Left kidney (tissue), 2 donors: Measurements from ENCODE around the gene CNOT3. TPM values are rescaled to one million over a fixed set of nuclear protein-coding genes. Genes with fewer than 3 reads are reported as not detected.

Experiments
- DNase-seq: peaks from one replicate; pipeline ENCODE4 v3.0.0-alpha.2; 2013
- polyA plus RNA-seq: library from polyadenylated mRNA; unstranded; fragments of 120-200 nt; gene quantifications from one replicate; pipeline ENCODE4 v1.2.1, GENCODE V29; 2013; ENCODE audit not compliant: insufficient read length

The CNOT3 gene
- polyA plus RNA-seq, 1 donor: 81.7 TPM

DNA sequence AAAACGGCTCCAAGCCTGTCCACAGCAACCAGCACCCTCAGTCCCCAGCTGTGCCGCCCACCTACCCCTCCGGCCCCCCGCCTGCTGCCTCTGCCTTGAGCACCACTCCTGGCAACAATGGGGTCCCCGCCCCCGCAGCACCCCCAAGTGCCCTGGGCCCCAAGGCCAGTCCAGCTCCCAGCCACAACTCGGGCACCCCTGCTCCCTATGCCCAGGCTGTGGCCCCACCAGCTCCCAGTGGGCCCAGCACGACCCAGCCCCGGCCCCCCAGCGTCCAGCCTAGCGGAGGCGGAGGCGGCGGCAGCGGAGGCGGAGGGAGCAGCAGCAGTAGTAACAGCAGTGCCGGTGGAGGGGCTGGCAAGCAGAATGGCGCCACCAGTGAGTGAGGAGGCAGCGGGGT lies 10.6 kb downstream of the CNOT3 start:
- DNase-seq: no peak

- DNase-seq: no peak
These were observed 11.7 kb downstream of the CNOT3 start for GRCh38 chr19:54149021-54149812.

- no peak for DNase-seq
These were observed 13.9 kb downstream of the CNOT3 start for GRCh38 chr19:54151362-54152035.

DNA sequence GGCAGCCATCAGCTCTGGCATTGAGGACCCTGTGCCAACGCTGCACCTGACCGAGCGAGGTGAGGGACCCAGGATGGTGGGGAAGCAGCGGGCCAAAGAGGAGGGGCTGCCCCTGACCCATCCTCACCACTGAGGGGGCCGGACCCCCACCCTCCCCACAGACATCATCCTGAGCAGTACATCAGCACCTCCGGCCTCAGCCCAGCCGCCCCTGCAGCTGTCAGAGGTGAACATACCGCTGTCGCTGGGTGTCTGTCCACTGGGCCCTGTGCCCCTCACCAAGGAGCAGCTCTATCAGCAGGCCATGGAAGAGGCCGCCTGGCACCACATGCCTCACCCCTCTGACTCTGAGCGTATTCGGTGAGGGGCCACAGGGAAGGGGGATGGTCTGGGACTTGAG lies 14.7 kb downstream of the CNOT3 start:
- DNase-seq: no peak

DNA sequence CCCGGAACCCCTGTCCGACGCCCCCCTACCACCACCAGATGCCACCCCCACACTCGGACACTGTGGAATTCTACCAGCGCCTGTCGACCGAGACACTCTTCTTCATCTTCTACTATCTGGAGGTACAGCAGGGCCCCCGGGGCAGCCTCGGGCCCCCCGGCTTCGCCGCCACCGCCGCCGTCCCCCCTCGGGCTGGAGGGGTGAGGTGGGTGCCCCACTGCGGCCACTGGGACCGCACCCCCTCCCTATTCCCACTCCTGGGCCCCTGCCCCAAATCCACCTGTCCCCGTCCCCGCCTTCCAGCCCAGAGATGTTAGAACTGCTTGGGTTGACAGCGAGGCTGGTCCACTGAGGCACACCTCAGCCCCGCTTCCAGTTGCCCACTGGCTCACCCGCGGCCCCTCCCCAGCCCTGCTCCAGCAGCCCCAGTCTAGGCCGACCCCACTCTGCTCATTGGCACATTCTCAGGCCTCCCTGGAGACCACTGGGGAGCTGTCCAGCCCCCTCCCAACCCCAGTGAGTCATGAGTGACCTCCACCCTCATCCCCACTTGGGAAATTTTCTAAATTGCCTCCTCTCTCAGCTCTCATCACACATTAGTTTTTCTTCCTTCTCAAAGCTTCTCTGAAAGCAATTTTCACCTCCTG lies 15.4 kb downstream of the CNOT3 start:
- no peak for DNase-seq

DNA sequence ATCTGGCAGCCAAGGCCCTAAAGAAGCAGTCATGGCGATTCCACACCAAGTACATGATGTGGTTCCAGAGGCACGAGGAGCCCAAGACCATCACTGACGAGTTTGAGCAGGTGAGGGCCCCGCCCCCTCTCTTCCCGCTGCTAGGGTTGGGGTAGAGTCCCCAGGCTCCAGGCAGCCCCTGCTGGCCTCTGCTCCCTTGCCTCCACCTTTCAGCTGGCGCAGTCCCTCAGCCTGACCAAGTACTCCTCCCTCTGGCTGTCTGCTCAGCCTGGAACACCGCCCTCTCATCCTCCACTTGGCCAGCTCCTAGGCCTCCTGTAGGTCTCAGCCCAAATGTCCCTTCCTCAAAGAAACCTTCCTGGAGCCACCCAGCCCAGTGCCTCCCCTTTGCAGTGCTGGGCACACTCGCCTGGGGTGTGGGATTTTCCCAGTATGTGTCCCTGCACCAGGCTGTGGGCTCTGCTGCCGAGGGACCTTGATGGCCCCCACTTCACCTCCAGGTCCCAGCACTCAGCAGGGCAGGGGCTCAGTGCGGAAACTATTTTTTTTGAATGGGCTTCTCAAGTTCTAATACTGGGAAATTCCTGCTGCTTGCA lies 16.3 kb downstream of the CNOT3 start:
- DNase-seq: no peak

DNA sequence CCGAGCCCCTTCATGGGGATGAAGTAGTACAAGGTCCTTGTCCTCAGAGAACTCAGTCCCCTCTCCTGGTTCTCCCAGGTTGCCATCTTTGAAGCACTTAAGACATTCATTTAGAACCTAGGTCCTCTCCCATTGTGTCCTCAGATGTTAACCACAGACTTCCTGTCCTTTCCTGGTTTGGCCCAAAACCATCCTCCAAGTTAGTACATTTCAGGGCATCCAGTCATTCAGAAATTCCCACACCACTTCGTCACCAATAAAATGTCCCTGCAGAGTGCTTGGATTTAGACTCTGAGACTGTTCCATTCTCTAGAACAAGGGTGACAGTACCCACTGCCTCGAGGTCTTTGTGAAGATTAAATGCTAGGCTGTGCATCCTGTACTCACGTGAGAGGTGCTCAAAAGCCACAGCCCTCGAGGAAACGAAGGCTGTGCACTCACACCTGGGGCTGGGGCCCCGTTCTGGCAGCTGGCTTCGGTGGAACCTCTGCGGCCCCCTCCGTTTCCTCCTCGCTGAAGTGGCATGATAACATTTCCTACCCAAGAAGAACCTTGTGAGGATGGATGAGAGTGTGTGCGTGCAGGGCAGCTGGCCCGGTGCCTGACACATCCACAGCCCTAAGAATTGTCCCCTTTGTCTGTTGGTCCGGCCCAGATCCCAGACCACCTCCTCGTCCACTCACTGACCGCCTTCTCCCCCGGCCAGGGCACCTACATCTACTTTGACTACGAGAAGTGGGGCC lies 17.2 kb downstream of the CNOT3 start:
- DNase-seq: no peak

- no peak for DNase-seq
These were observed 18.1 kb downstream of the CNOT3 start for GRCh38 chr19:54155694-54156093.

GRCh38 chr19:54156490-54156889 lies 18.9 kb downstream of the CNOT3 start:
- DNase-seq: no peak

- no peak for DNase-seq
These were observed 19.4 kb downstream of the CNOT3 start for GRCh38 chr19:54156953-54157352.

- DNase-seq: no peak
These were observed 21.3 kb downstream of the CNOT3 start for GRCh38 chr19:54158812-54159351.

DNA sequence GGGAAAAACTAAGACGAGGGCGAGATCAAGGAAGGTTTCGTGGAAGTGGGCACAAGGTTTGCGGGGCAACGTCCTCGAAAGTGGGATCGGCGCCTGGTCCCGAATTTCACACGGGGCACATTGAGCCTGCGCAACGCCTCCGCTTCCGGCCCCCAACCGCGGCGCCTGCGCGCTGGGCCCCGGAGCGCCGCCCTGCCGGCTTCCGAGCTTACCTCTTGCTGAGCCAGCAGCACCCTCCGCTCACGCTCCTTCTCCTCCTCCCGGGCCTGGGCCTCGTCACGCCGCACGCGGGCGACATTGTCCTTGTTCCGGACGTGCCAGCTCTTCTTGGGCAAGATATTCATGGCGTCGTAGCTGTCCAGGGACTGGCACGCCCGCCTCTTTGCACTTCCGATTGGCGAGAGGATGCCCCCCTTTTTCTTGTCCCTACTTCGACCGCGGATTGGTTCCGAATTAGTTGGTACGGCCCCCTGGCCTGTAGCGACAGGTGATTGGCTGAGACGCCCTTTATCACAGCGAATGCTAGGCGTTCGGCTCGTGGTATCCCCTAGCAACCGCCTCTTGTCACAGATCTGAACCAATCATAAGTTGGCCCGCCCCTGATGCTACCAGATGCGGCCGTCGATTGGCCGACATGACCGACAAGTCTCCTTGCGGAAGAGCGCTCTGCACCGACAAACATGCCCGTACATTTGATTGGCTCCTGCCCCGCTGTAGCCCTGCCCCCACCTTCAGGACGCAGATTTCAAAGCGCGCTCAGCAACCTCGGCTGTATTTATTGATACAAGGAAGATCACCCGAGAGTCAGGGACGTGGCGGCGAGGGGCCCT lies 22.0 kb downstream of the CNOT3 start, which contains the start of gene LENG1:
Gene LENG1 (minus strand): TSS at position 370 of the 830 bp plus-strand sequence. CDS start 26 bp downstream, at position 344.
- DNase-seq: peak; percentile 100

- no peak for DNase-seq
These were observed 22.7 kb downstream of the CNOT3 start for GRCh38 chr19:54160182-54160811.

GRCh38 chr19:54160854-54161253 lies 23.3 kb downstream of the CNOT3 start:
- no peak for DNase-seq

DNA sequence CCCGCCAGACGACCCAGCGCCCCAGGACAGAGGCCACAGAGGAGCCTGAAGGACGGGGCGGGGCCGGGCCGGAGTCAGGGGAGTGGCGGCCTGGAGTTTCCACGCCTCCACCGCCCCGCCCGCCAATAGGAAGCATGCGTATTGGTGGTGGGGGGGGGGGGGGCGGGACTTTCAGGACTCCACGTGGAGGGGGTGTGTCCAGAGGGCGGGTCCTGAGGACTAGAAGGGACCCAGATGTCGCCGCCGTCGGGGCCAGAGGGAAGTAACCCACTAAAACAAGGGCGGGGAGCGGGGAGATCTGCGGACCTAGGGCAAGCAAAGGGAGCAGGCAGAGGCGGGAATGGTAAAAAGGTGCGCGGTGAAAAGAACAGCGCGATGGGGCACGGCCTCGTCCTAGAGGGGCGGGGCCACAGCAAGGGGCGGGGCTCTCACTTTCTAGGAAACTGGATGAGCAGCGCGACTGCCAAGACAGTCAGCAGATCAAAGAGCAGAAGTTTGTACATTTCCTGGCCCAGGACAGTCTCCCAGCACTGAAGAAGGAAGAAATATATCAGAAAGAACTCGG lies 24.8 kb downstream of the CNOT3 start:
- no peak for DNase-seq

- DNase-seq: no peak
These were observed 25.3 kb downstream of the CNOT3 start for GRCh38 chr19:54162884-54163283.

DNA sequence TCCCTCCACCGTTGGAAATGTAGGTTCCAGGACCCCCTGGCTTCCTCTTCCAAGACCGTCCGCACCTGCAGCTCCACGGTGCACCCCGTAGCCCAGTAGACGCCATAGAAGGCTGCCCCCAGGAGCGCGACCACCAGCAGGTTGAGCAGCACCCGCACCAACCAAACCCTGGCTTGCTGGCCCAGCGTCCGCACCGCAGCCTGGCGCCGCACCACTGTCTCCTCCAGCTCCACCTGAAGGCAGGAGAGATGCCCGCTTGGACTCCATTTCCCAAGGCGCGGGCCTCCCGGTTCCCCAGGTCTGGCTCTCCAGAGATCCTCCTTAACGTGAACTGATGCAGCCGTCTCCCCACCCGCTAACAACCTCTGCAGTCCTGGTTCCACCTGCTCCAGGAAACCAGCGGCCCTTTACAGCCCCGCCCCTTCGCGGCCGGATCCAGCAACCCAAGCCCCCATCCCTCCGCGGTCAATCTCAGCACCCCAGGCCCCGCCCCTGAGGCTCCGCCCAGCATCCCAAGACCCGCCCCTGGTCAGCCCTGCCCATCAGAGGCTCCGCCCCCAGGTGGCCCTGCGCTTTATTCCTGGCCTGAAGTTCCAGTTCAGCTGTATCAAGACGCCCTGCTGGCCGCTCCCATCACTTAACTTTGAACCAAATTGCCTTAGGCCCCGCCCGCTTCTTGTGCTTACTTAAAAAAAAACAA lies 27.0 kb downstream of the CNOT3 start:
- DNase-seq: no peak

GRCh38 chr19:54165222-54165621 lies 27.7 kb downstream of the CNOT3 start:
- no peak for DNase-seq
